GM23248 (cell line): ENCODE data around the gene FBXO7. TPM values are rescaled to one million over a fixed set of nuclear protein-coding genes. Genes with fewer than 3 reads are reported as not detected.

Experiments used
- DNase-seq: peaks from one replicate; pipeline ENCODE4 v3.0.0-alpha.2; 2015
- H2AFZ ChIP-seq: fragments of 200-600 bp; sonication (generic); 2 replicates; pipeline ENCODE4 v1.6.1; 2016; ENCODE audit warnings: antibody characterized with exemption
- H3F3A ChIP-seq: fragments of 200-600 bp; sonication (generic); 2 replicates; pipeline ENCODE4 v1.6.1; 2016; ENCODE audit warnings: mild to moderate bottlenecking, antibody characterized with exemption, mixed run types; ENCODE audit not compliant: insufficient read depth
- H3K27ac ChIP-seq: fragments of 200-600 bp; sonication (generic); 2 replicates; pipeline ENCODE4 v1.5.1; 2016; ENCODE audit warnings: mild to moderate bottlenecking
- H3K27me3 ChIP-seq: fragments of 200-600 bp; sonication (generic); replicated peaks from 2 replicates; pipeline ENCODE4 v1.6.1; 2016; ENCODE audit warnings: mild to moderate bottlenecking; ENCODE audit not compliant: insufficient read depth
- H3K36me3 ChIP-seq: fragments of 200-600 bp; sonication (generic); 2 replicates; pipeline ENCODE4 v1.6.1; 2016; ENCODE audit warnings: low read depth, mild to moderate bottlenecking
- H3K4me1 ChIP-seq: fragments of 200-600 bp; sonication (generic); 2 replicates; pipeline ENCODE4 v1.6.1; 2016; ENCODE audit warnings: mild to moderate bottlenecking; ENCODE audit not compliant: insufficient read depth
- H3K4me2 ChIP-seq: fragments of 200-600 bp; sonication (generic); one replicate; pipeline ENCODE4 v1.6.1; 2016; ENCODE audit warnings: mild to moderate bottlenecking; ENCODE audit not compliant: unreplicated experiment
- H3K4me3 ChIP-seq: fragments of 200-600 bp; sonication (generic); 2 replicates; pipeline ENCODE4 v1.5.1; 2016; ENCODE audit warnings: mild to moderate bottlenecking
- H3K79me2 ChIP-seq: fragments of 200-600 bp; sonication (generic); 2 replicates; pipeline ENCODE4 v1.6.1; 2016; ENCODE audit warnings: mild to moderate bottlenecking; ENCODE audit not compliant: insufficient read depth
- H3K9ac ChIP-seq: fragments of 200-600 bp; sonication (generic); 2 replicates; pipeline ENCODE4 v1.6.1; 2016; ENCODE audit warnings: mild to moderate bottlenecking
- H3K9me2 ChIP-seq: fragments of 200-600 bp; sonication (generic); 2 replicates; pipeline ENCODE4 v1.6.1; 2016; ENCODE audit warnings: mixed run types, mild to moderate bottlenecking, moderate library complexity; ENCODE audit not compliant: insufficient read depth
- H3K9me3 ChIP-seq: fragments of 200-600 bp; sonication (generic); one replicate; pipeline ENCODE4 v1.6.1; 2017; ENCODE audit warnings: low read depth
- H4K20me1 ChIP-seq: fragments of 200-600 bp; sonication (generic); 2 replicates; pipeline ENCODE4 v1.6.0; 2016; ENCODE audit not compliant: insufficient read depth
- EZH2 ChIP-seq: fragments of 200-600 bp; sonication (generic); IDR thresholded peaks from 2 replicates; pipeline ENCODE4 v1.6.1; 2018; ENCODE audit warnings: antibody characterized with exemption, mild to moderate bottlenecking; ENCODE audit not compliant: insufficient read depth, poor library complexity, severe bottlenecking
- EZH2phosphoT487 ChIP-seq: fragments of 200-600 bp; sonication (generic); IDR thresholded peaks from 2 replicates; pipeline ENCODE4 v1.6.1; 2018; ENCODE audit warnings: antibody characterized with exemption, moderate library complexity, mild to moderate bottlenecking, low read depth; ENCODE audit not compliant: insufficient read depth
- WGBS, 2 experiments: methylation state at CpG; one replicate each; pipeline ENCODE4 v1.1.6; 2015 to 2017; ENCODE audit warnings: low lambda C conversion rate in 2 of 2, low coverage in 1 of 2; ENCODE audit errors: missing lambda C conversion rate in 2 of 2; 5-methylcytosine and 5-hydroxymethylcytosine counted together
- in situ Hi-C: fragments of 300-500 bp; cut with MboI; formaldehyde crosslinking; loops from 2 replicates; pipeline ENCODE4 v1.15.0; 2020
- polyA plus RNA-seq: library from polyadenylated mRNA; unstranded; fragments of >200 nt; fragmentation: Nextera tagmentation; extraction: Ambion mirVana; gene quantifications from 2 replicates; pipeline ENCODE4 v1.2.1, GENCODE V29; 2016
- total RNA-seq: library from RNA; depleted of rRNA; stranded (reverse); fragments of >200 nt; shearing (Covaris generic); gene quantifications from 2 replicates; pipeline ENCODE4 v1.2.3, GENCODE V29; 2014

The FBXO7 gene
- total and polyA plus RNA-seq, 2 experiments from 2014 or later = 89.2 to 94.2 TPM

- no peak for DNase-seq
Measured at GRCh38 chr22:32489377-32489776, 14.8 kb downstream of the FBXO7 start.

GRCh38 chr22:32490279-32490678 lies 15.7 kb downstream of the FBXO7 start:
- DNase-seq = no peak
- no peaks in the 10 kb centered on the region for H3K9me3 ChIP-seq
- H3F3A ChIP-seq = no peaks in the 10 kb centered on the region; the same call in 1 of the 2 replicates
- no peak overlapping the region for H3K4me2 ChIP-seq
- H3K9ac ChIP-seq = no peak overlapping the region
- peaks cover 57% of the 10 kb centered on the region for H3K79me2 ChIP-seq
- H3K9me2 ChIP-seq = no peaks in the 10 kb centered on the region
- H3K4me1 ChIP-seq = no peaks in the 10 kb centered on the region
- H4K20me1 ChIP-seq = no peaks in the 10 kb centered on the region
- WGBS, 2 experiments = 97% methylated on average over 6 of the region's 6 CpGs
- H3K4me3 ChIP-seq = no peak overlapping the region
- TF ChIP-seq EZH2phosphoT487 (no peak), EZH2 (no peak)
- no peak overlapping the region for H3K27ac ChIP-seq
- no peaks in the 10 kb centered on the region for H3K27me3 ChIP-seq
- H2AFZ ChIP-seq = no peak overlapping the region
- H3K36me3 ChIP-seq = peaks cover 82% of the 10 kb centered on the region
- in situ Hi-C loops = no loop called here

More at GRCh38 chr22:32489377-32489776, 14.8 kb downstream of the FBXO7 start:
- Histone ChIP-seq H3K4me2 (no peak overlapping the region), H3K9me3 (no peaks in the 10 kb centered on the region), H3K4me1 (no peaks in the 10 kb centered on the region), H3K27me3 (no peaks in the 10 kb centered on the region), H3K4me3 (no peak overlapping the region), H2AFZ (no peak overlapping the region), H3K36me3 (peaks cover 77% of the 10 kb centered on the region), H3K9ac (no peak overlapping the region), H3K27ac (no peak overlapping the region), H3K79me2 (peaks cover 66% of the 10 kb centered on the region), H3F3A (no peaks in the 10 kb centered on the region; the same call in 1 of the 2 replicates), H3K9me2 (no peaks in the 10 kb centered on the region), H4K20me1 (no peaks in the 10 kb centered on the region)
- WGBS, 2 experiments = 94 to 98% methylated on average over 2 of the region's 2 CpGs
- in situ Hi-C loops = no loop called here
- TF ChIP-seq EZH2 = no peak
- no peak for TF ChIP-seq EZH2phosphoT487

GRCh38 chr22:32492111-32492510 lies 17.5 kb downstream of the FBXO7 start:
- Histone ChIP-seq H2AFZ (no peak overlapping the region), H4K20me1 (no peaks in the 10 kb centered on the region), H3K36me3 (peaks cover 88% of the 10 kb centered on the region), H3K9ac (no peak overlapping the region), H3K9me2 (no peaks in the 10 kb centered on the region), H3K4me1 (no peaks in the 10 kb centered on the region), H3K27ac (no peak overlapping the region), H3K4me2 (no peak overlapping the region), H3K9me3 (no peaks in the 10 kb centered on the region), H3F3A (no peaks in the 10 kb centered on the region; the same call in 1 of the 2 replicates), H3K27me3 (no peaks in the 10 kb centered on the region), H3K79me2 (peaks cover 38% of the 10 kb centered on the region), H3K4me3 (no peak overlapping the region)
- DNase-seq = no peak
- no peak for TF ChIP-seq EZH2phosphoT487
- TF ChIP-seq EZH2 = no peak
- WGBS, 2 experiments = 94 to 98% methylated on average over 2 of the region's 2 CpGs
- in situ Hi-C loops = no loop called here

DNA sequence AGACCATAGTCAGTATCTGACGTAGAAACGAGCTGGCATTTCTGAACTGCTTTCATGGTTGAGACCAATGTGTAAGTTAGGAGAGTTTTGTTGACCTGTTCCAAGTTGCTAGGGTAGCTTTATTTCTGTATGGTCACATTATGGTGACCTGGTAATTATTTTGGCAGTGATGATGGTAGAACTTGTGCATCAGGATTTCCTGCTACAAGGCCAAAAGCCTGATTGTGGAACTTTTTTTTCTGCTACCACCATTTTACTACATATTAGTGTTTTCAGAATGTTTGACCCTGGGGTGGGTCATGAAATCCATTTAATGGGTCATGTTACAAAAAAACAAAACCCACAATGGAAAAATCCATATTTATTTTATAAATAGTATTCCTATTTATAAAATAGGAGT lies 18.9 kb downstream of the FBXO7 start:
- no peaks in the 10 kb centered on the region for H3K9me2 ChIP-seq
- H3K4me1 ChIP-seq = no peaks in the 10 kb centered on the region
- no peak overlapping the region for H3K9ac ChIP-seq
- no peaks in the 10 kb centered on the region for H4K20me1 ChIP-seq
- TF ChIP-seq EZH2 = no peak
- WGBS, 2 experiments = 96 to 97% methylated on average over 2 of the region's 2 CpGs
- no peaks in the 10 kb centered on the region for H3K9me3 ChIP-seq
- no peaks in the 10 kb centered on the region for H3K27me3 ChIP-seq
- no peaks in the 10 kb centered on the region for H3F3A ChIP-seq
- peaks cover 89% of the 10 kb centered on the region for H3K36me3 ChIP-seq
- H3K4me3 ChIP-seq = no peak overlapping the region
- H3K27ac ChIP-seq = no peak overlapping the region
- H3K79me2 ChIP-seq = peaks cover 24% of the 10 kb centered on the region; the same call in 1 of the 2 replicates
- H2AFZ ChIP-seq = no peak overlapping the region
- H3K4me2 ChIP-seq = no peak overlapping the region
- in situ Hi-C loops = no loop called here
- DNase-seq = no peak

GRCh38 chr22:32494971-32495370 lies 20.4 kb downstream of the FBXO7 start:
- peaks cover 11% of the 10 kb centered on the region; the same call in 1 of the 2 replicates for H3K79me2 ChIP-seq
- H2AFZ ChIP-seq = no peak overlapping the region
- no peaks in the 10 kb centered on the region for H4K20me1 ChIP-seq
- no peaks in the 10 kb centered on the region for H3K4me1 ChIP-seq
- H3K4me2 ChIP-seq = no peak overlapping the region
- in situ Hi-C loops = no loop called here
- H3K36me3 ChIP-seq = peaks cover 92% of the 10 kb centered on the region
- H3K27ac ChIP-seq = no peak overlapping the region
- WGBS, 2 experiments = 97 to 99% methylated on average over 4 of the region's 4 CpGs
- no peaks in the 10 kb centered on the region for H3K27me3 ChIP-seq
- no peak overlapping the region for H3K4me3 ChIP-seq
- no peaks in the 10 kb centered on the region for H3K9me2 ChIP-seq
- no peak overlapping the region for H3K9ac ChIP-seq
- H3K9me3 ChIP-seq = no peaks in the 10 kb centered on the region
- H3F3A ChIP-seq = no peaks in the 10 kb centered on the region
- TF ChIP-seq EZH2 (no peak), EZH2phosphoT487 (no peak)
- no peak for DNase-seq
